RWPE1 (cell line): ENCODE data around the gene KLHL33.

Experiments used
- CTCF ChIA-PET: fragments of 350-600 bp; sonication (Branson Sonifier 250); formaldehyde crosslinking; extraction: SDS; loops from one replicate; lab custom pipeline; 2021; lab: Yijun Ruan, JAX
- POLR2A ChIA-PET: fragments of 400-600 bp; formaldehyde crosslinking; extraction: SDS; loops from one replicate; lab custom pipeline; 2020; ENCODE audit warnings: antibody characterized with exemption; ENCODE audit not compliant: low non-redundant PET; lab: Yijun Ruan, JAX
- DNase-seq: peaks from one replicate; pipeline ENCODE4 v3.0.0; 2012; ENCODE audit warnings: low spot score
- H3K27ac ChIP-seq: fragments of 450-650 bp; 2 replicates; pipeline ENCODE4 v1.5.1; 2017
- CTCF ChIP-seq: fragments of 450-650 bp; conservative IDR thresholded peaks from 2 replicates; pipeline ENCODE4 v1.5.1; 2017; ENCODE audit warnings: low read depth, mild to moderate bottlenecking

KLHL33 gene

GRCh38 chr14:20382526-20382925, 53.4 kb downstream of the KLHL33 start:
- CTCF ChIA-PET, result interaction anchor here (0.7 kb wide), 1 partner anchor 21 kb away, joined by 4 read pairs; no protein-coding TSS in a partner anchor
- no peak for TF ChIP-seq CTCF
- POLR2A ChIA-PET, result no interaction called here
- H3K27ac ChIP-seq, result no peak overlapping the region
- no peak for DNase-seq

GRCh38 chr14:20381341-20381740, 54.6 kb downstream of the KLHL33 start:
- no peak overlapping the region for H3K27ac ChIP-seq
- CTCF ChIA-PET, result no interaction called here
- POLR2A ChIA-PET, result interaction anchor here (0.5 kb wide), 1 partner anchor 24 kb away, joined by 3 read pairs; no protein-coding TSS in a partner anchor
- no peak for TF ChIP-seq CTCF
- DNase-seq, result no peak

- DNase-seq, result no peak
- H3K27ac ChIP-seq, result no peak overlapping the region
- ChIA-PET CTCF (no interaction called here), POLR2A (interaction anchor here (0.5 kb wide), 1 partner anchor 24 kb away, joined by 3 read pairs; no protein-coding TSS in a partner anchor)
- no peak for TF ChIP-seq CTCF
Observed at GRCh38 chr14:20380681-20381080, 55.3 kb downstream of the KLHL33 start.

- CTCF ChIA-PET, result no interaction called here
- no peak for DNase-seq
- POLR2A ChIA-PET, result no interaction called here
- TF ChIP-seq CTCF, result no peak
- H3K27ac ChIP-seq, result no peak overlapping the region
Observed at GRCh38 chr14:20379743-20380142, 56.2 kb downstream of the KLHL33 start.

GRCh38 chr14:20377171-20377570, 58.8 kb downstream of the KLHL33 start:
- POLR2A ChIA-PET, result no interaction called here
- TF ChIP-seq CTCF, result no peak
- CTCF ChIA-PET, result no interaction called here
- H3K27ac ChIP-seq, result no peak overlapping the region
- DNase-seq, result no peak

- ChIA-PET POLR2A (no interaction called here), CTCF (no interaction called here)
- DNase-seq, result no peak
Observed at GRCh38 chr14:20376071-20376588, 59.8 kb downstream of the KLHL33 start.

More at GRCh38 chr14:20376071-20376588, 59.8 kb downstream of the KLHL33 start:
- TF ChIP-seq CTCF, result no peak
- H3K27ac ChIP-seq, result no peak overlapping the region
